SK-N-SH (cell line): ENCODE data around the gene WDFY2. TPM values are rescaled to one million over a fixed set of nuclear protein-coding genes. Genes with fewer than 3 reads are reported as not detected.

Experiments
- CTCF ChIA-PET: fragments of 300-600, 350-600 bp; formaldehyde crosslinking; extraction: SDS; loops from one replicate; lab custom pipeline; 2021; lab: Yijun Ruan, JAX
- POLR2A ChIA-PET: fragments of 350-600 bp; sonication (Branson Sonifier 250); formaldehyde crosslinking; extraction: SDS; loops from one replicate; lab custom pipeline; 2020; ENCODE audit warnings: antibody characterized with exemption, inconsistent platforms; lab: Yijun Ruan, JAX
- DNase-seq: peaks from one replicate; pipeline ENCODE4 v3.0.0; 2012
- H2AFZ ChIP-seq: fragments of 200-600 bp; sonication (generic); 2 replicates; pipeline ENCODE4 v1.8.1; 2016; ENCODE audit warnings: antibody characterized with exemption, mild to moderate bottlenecking, low read depth
- H3F3A ChIP-seq: fragments of 200-600 bp; sonication (generic); replicated peaks from 2 replicates; pipeline ENCODE3; 2016; ENCODE audit warnings: antibody characterized with exemption, mild to moderate bottlenecking; ENCODE audit not compliant: insufficient read depth
- H3K27ac ChIP-seq, 2 experiments: fragments of 200-500 bp in 1 of 2; fragments of 200-600 bp in 1 of 2; sonication (Bioruptor generic) in 1 of 2; sonication (generic), shearing (Covaris generic) in 1 of 2; 2 replicates each; pipeline versions ENCODE4 v1.5.1 to v1.6.1; 2014 to 2016; ENCODE audit warnings: low read depth in 2 of 2, inconsistent platforms in 1 of 2, low read length in 1 of 2, mild to moderate bottlenecking in 1 of 2, mixed read lengths in 1 of 2
- H3K27me3 ChIP-seq: fragments of 200-600 bp; sonication (generic), shearing (Covaris generic); 2 replicates; pipeline ENCODE4 v1.6.1; 2016; ENCODE audit warnings: mixed run types; ENCODE audit not compliant: insufficient read depth
- H3K36me3 ChIP-seq, 2 experiments: fragments of 200-500 bp in 1 of 2; fragments of 200-600 bp in 1 of 2; sonication (Bioruptor generic) in 1 of 2; sonication (generic) in 1 of 2; replicated peaks in 1 of 2; 2 replicates each; pipeline versions ENCODE3 to v1.5.1; 2014 to 2016; ENCODE audit warnings: low read length in 1 of 2, mild to moderate bottlenecking in 1 of 2; ENCODE audit not compliant: insufficient read depth in 2 of 2, control insufficient read depth in 1 of 2
- H3K4me1 ChIP-seq, 2 experiments: fragments of 200-500 bp in 1 of 2; fragments of 200-600 bp in 1 of 2; sonication (Bioruptor generic) in 1 of 2; sonication (generic), shearing (Covaris generic) in 1 of 2; 2 replicates each; pipeline versions ENCODE4 v1.5.1 to v1.6.1; 2014 to 2016; ENCODE audit warnings: low read depth in 1 of 2, low read length in 1 of 2, mixed run types in 1 of 2; ENCODE audit not compliant: insufficient read depth in 2 of 2, control insufficient read depth in 1 of 2
- H3K4me2 ChIP-seq: fragments of 200-600 bp; sonication (generic), shearing (Covaris generic); 2 replicates; pipeline ENCODE4 v1.6.1; 2017; ENCODE audit warnings: mixed run types
- H3K4me3 ChIP-seq, 2 experiments: fragments of 200-500 bp in 1 of 2; fragments of 200-600 bp in 1 of 2; sonication (Bioruptor generic) in 1 of 2; sonication (generic), shearing (Covaris generic) in 1 of 2; 2 replicates each; pipeline versions ENCODE4 v1.5.1 to v1.8.1; 2014 to 2016; ENCODE audit warnings: low read depth in 2 of 2, inconsistent platforms in 1 of 2, low read length in 1 of 2, mild to moderate bottlenecking in 1 of 2, mixed read lengths in 1 of 2, moderate library complexity in 1 of 2
- H3K79me2 ChIP-seq: fragments of 200-600 bp; sonication (generic); 2 replicates; pipeline ENCODE4 v1.8.1; 2017; ENCODE audit warnings: mild to moderate bottlenecking; ENCODE audit not compliant: insufficient read depth
- H3K9ac ChIP-seq: fragments of 200-600 bp; sonication (generic); 2 replicates; pipeline ENCODE4 v1.6.1; 2017; ENCODE audit warnings: mixed run types
- H3K9me2 ChIP-seq: fragments of 200-600 bp; sonication (generic); 2 replicates; pipeline ENCODE4 v1.6.1; 2017; ENCODE audit warnings: mixed run types
- H3K9me3 ChIP-seq: fragments of 200-600 bp; sonication (generic); 2 replicates; pipeline ENCODE4 v1.6.1; 2017; ENCODE audit warnings: mixed run types, mild to moderate bottlenecking, moderate library complexity
- H4K20me1 ChIP-seq: fragments of 200-600 bp; sonication (generic); 2 replicates; pipeline ENCODE4 v1.6.1; 2017; ENCODE audit warnings: mild to moderate bottlenecking, mixed run types; ENCODE audit not compliant: insufficient read depth
- ELF1 ChIP-seq: IDR thresholded peaks from 2 replicates; pipeline ENCODE4 v1.4.0; 2012
- EP300 ChIP-seq, 2 experiments: IDR thresholded peaks; 2 replicates each; pipeline versions ENCODE4 v1.4.0 to v1.6.1; 2012; ENCODE audit warnings: borderline replicate concordance in 1 of 2, low read depth in 1 of 2, low read length in 1 of 2
- GABPA ChIP-seq: IDR thresholded peaks from 2 replicates; pipeline ENCODE4 v1.4.0; 2012; ENCODE audit warnings: low read depth, mild to moderate bottlenecking
- SIN3A ChIP-seq: IDR thresholded peaks from 2 replicates; pipeline ENCODE4 v1.6.1; 2012; ENCODE audit warnings: low read depth, mild to moderate bottlenecking, low read length, moderate library complexity, borderline replicate concordance
- TAF1 ChIP-seq: IDR thresholded peaks from 2 replicates; pipeline ENCODE4 v1.6.1; 2012; ENCODE audit warnings: low read depth, mild to moderate bottlenecking, low read length, moderate library complexity, borderline replicate concordance
- TEAD4 ChIP-seq: IDR thresholded peaks from 2 replicates; pipeline ENCODE4 v1.4.0; 2012; ENCODE audit warnings: mild to moderate bottlenecking, borderline replicate concordance; ENCODE audit not compliant: insufficient read depth
- WGBS: methylation state at CpG from one replicate; pipeline ENCODE4 v1.1.6; 2017; ENCODE audit warnings: low lambda C conversion rate; 5-methylcytosine and 5-hydroxymethylcytosine counted together
- polyA plus RNA-seq, 3 experiments: library from polyadenylated mRNA; depleted of rRNA; stranded (reverse); fragments of >200 nt; gene quantifications; 2 replicates each; pipeline ENCODE4 v1.2.3, GENCODE V29; 2012
- TF ChIP-seq, protein P1 (sequence below): IDR thresholded peaks from 2 replicates; pipeline ENCODE4 v1.6.1; 2012; ENCODE audit warnings: mild to moderate bottlenecking, low read depth, low read length, moderate library complexity
- TF ChIP-seq, protein P2 (sequence below): fragments of 150-350 bp; IDR thresholded peaks from 2 replicates; pipeline ENCODE4 v1.6.1; 2017; ENCODE audit warnings: antibody characterized with exemption, low read length, low read depth, borderline replicate concordance
- TF ChIP-seq, protein P3 (sequence below): IDR thresholded peaks from 2 replicates; pipeline ENCODE4 v1.4.0; 2012; ENCODE audit warnings: low read depth
- TF ChIP-seq, protein P4 (sequence below): fragments of 200-600 bp; sonication (generic); IDR thresholded peaks from 2 replicates; pipeline ENCODE4 v1.6.1; 2017; ENCODE audit warnings: antibody characterized with exemption, mild to moderate bottlenecking, moderate library complexity

Gene WDFY2
- polyA plus RNA-seq, 1 of the 3 experiments (the other 2 are of a cell fraction) = 4.1 TPM

DNA sequence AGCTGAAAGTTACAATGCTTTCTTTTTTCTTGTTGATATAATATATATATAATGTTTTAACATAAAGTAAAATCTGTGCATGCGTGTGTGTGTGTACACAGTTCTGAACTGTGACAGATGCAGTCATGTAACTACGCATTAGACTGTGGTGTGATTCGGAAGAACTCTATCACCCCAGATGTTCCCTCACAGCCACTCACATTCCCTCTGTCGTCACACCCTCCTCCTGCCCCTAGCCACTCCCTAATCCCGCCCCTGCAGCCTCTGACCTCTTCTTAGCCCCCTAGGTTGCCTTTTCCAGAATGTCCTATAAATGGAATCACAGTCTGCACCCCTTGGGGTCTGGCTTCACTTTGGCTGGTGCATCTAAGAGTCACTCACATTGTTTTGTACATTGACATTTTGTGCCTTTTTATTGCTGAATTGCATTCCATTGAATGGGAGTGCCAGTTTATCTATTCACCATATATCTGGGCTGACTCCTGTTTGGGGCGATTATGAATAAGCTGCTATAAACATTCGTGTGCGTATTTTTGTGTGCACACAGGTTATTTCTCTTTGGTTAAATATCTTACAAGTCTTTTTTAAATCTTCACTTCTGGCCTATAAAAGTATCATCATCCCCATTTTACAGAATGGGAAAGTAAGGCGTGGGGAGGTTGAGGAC, 199.3 kb downstream of the WDFY2 start:
- H3K27me3 ChIP-seq = no peaks in the 10 kb centered on the region
- 93% methylated on average over 9 of the region's 9 CpGs for WGBS
- peaks cover 20 to 56% of the 10 kb centered on the region in 2 experiments for H3K4me1 ChIP-seq
- no peak overlapping the region for H2AFZ ChIP-seq
- ChIA-PET POLR2A (no interaction called here), CTCF (interaction anchor here (1.2 to 1.5 kb wide), 2 partner anchors 31 to 350 kb away, joined by 3 to 4 read pairs; no protein-coding TSS in a partner anchor)
- no peaks in the 10 kb centered on the region for H3F3A ChIP-seq
- no peak for TF ChIP-seq TEAD4
- TF ChIP-seq EP300 (IDR thresholded peaks at IDR 0.05; ENCODE audit: borderline replicate concordance in 1 of 2, low read depth in 1 of 2, low read length in 1 of 2) = no peak
- TF ChIP-seq SIN3A = no peak
- TF ChIP-seq ELF1 = no peak
- TF ChIP-seq GABPA = no peak
- TF ChIP-seq, protein P1, sequence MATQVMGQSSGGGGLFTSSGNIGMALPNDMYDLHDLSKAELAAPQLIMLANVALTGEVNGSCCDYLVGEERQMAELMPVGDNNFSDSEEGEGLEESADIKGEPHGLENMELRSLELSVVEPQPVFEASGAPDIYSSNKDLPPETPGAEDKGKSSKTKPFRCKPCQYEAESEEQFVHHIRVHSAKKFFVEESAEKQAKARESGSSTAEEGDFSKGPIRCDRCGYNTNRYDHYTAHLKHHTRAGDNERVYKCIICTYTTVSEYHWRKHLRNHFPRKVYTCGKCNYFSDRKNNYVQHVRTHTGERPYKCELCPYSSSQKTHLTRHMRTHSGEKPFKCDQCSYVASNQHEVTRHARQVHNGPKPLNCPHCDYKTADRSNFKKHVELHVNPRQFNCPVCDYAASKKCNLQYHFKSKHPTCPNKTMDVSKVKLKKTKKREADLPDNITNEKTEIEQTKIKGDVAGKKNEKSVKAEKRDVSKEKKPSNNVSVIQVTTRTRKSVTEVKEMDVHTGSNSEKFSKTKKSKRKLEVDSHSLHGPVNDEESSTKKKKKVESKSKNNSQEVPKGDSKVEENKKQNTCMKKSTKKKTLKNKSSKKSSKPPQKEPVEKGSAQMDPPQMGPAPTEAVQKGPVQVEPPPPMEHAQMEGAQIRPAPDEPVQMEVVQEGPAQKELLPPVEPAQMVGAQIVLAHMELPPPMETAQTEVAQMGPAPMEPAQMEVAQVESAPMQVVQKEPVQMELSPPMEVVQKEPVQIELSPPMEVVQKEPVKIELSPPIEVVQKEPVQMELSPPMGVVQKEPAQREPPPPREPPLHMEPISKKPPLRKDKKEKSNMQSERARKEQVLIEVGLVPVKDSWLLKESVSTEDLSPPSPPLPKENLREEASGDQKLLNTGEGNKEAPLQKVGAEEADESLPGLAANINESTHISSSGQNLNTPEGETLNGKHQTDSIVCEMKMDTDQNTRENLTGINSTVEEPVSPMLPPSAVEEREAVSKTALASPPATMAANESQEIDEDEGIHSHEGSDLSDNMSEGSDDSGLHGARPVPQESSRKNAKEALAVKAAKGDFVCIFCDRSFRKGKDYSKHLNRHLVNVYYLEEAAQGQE = no peak
- TF ChIP-seq, protein P2, sequence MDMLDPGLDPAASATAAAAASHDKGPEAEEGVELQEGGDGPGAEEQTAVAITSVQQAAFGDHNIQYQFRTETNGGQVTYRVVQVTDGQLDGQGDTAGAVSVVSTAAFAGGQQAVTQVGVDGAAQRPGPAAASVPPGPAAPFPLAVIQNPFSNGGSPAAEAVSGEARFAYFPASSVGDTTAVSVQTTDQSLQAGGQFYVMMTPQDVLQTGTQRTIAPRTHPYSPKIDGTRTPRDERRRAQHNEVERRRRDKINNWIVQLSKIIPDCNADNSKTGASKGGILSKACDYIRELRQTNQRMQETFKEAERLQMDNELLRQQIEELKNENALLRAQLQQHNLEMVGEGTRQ = no peak
- no peak for TF ChIP-seq TAF1
- TF ChIP-seq, protein P3, sequence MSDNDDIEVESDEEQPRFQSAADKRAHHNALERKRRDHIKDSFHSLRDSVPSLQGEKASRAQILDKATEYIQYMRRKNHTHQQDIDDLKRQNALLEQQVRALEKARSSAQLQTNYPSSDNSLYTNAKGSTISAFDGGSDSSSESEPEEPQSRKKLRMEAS = no peak
- TF ChIP-seq, protein P4, sequence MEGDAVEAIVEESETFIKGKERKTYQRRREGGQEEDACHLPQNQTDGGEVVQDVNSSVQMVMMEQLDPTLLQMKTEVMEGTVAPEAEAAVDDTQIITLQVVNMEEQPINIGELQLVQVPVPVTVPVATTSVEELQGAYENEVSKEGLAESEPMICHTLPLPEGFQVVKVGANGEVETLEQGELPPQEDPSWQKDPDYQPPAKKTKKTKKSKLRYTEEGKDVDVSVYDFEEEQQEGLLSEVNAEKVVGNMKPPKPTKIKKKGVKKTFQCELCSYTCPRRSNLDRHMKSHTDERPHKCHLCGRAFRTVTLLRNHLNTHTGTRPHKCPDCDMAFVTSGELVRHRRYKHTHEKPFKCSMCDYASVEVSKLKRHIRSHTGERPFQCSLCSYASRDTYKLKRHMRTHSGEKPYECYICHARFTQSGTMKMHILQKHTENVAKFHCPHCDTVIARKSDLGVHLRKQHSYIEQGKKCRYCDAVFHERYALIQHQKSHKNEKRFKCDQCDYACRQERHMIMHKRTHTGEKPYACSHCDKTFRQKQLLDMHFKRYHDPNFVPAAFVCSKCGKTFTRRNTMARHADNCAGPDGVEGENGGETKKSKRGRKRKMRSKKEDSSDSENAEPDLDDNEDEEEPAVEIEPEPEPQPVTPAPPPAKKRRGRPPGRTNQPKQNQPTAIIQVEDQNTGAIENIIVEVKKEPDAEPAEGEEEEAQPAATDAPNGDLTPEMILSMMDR = no peak
- H4K20me1 ChIP-seq = no peaks in the 10 kb centered on the region
- no peak overlapping the region for H3K9ac ChIP-seq
- no peaks in the 10 kb centered on the region for H3K79me2 ChIP-seq
- H3K27ac ChIP-seq = peak overlapping the region in 1 of 2 experiments; percentile 22; a peak in 1 of 4 replicates
- no peak overlapping the region for H3K4me3 ChIP-seq
- H3K9me2 ChIP-seq = no peaks in the 10 kb centered on the region
- H3K36me3 ChIP-seq = no peaks in the 10 kb centered on the region
- no peak overlapping the region for H3K4me2 ChIP-seq
- DNase-seq = no peak
- no peaks in the 10 kb centered on the region for H3K9me3 ChIP-seq
